Hair follicular keratinocyte (primary cell): Measurements from ENCODE around the gene BTD. TPM values are rescaled to one million over a fixed set of nuclear protein-coding genes. Genes with fewer than 3 reads are reported as not detected.

Experiments used
- total RNA-seq: library from RNA; depleted of rRNA; stranded (reverse); fragments of >200 nt; gene quantifications from 2 replicates; pipeline ENCODE4 v1.2.3, GENCODE V29; 2015

Gene BTD
- 16.7 and 17.2 TPM in 2 replicates for total RNA-seq

GRCh38 chr3:15601399-15602145, at the start of gene BTD, which contains the start of gene HACL1:
Gene BTD (plus strand): TSS chr3:15601745. CDS start chr3:15635440, 33,695 bp downstream.
Gene HACL1 (minus strand): TSS chr3:15601569. CDS start chr3:15601463, 106 bp downstream.

Other genes with a start within 250 kb of the BTD start
- 15.8 and 17.1 TPM in 2 replicates for gene METTL6, start 174.2 kb upstream of the BTD start, total RNA-seq
- 19.1 and 20.4 TPM in 2 replicates for gene EAF1, start 174.1 kb upstream of the BTD start, total RNA-seq
- gene COLQ, start 80.0 kb upstream of the BTD start, total RNA-seq, result 0.08 and 0.16 TPM in 2 replicates
- 21.2 and 24.7 TPM in 2 replicates for gene HACL1, start 176 bp upstream of the BTD start, total RNA-seq
- gene ANKRD28, start 196.2 kb downstream of the BTD start, total RNA-seq, result 19.3 and 24.3 TPM in 2 replicates